ENCODE data around the gene MFNG. TPM values are rescaled to one million over a fixed set of nuclear protein-coding genes. Genes with fewer than 3 reads are reported as not detected.

Gene MFNG
- total RNA-seq, 1 donor from 2014 or later, result not detected

GRCh38 chr22:37487571-37487970 lies 1.4 kb upstream of the MFNG start:
- no peak overlapping the region for H3K4me3 ChIP-seq (ENCODE audit: low read depth, low read length)
- TF ChIP-seq, protein P1, sequence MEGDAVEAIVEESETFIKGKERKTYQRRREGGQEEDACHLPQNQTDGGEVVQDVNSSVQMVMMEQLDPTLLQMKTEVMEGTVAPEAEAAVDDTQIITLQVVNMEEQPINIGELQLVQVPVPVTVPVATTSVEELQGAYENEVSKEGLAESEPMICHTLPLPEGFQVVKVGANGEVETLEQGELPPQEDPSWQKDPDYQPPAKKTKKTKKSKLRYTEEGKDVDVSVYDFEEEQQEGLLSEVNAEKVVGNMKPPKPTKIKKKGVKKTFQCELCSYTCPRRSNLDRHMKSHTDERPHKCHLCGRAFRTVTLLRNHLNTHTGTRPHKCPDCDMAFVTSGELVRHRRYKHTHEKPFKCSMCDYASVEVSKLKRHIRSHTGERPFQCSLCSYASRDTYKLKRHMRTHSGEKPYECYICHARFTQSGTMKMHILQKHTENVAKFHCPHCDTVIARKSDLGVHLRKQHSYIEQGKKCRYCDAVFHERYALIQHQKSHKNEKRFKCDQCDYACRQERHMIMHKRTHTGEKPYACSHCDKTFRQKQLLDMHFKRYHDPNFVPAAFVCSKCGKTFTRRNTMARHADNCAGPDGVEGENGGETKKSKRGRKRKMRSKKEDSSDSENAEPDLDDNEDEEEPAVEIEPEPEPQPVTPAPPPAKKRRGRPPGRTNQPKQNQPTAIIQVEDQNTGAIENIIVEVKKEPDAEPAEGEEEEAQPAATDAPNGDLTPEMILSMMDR (conservative IDR thresholded peaks at IDR 0.05; ENCODE audit: low read depth, low read length), result no peak
- no peak for DNase-seq (ENCODE audit: low read depth)

DNA sequence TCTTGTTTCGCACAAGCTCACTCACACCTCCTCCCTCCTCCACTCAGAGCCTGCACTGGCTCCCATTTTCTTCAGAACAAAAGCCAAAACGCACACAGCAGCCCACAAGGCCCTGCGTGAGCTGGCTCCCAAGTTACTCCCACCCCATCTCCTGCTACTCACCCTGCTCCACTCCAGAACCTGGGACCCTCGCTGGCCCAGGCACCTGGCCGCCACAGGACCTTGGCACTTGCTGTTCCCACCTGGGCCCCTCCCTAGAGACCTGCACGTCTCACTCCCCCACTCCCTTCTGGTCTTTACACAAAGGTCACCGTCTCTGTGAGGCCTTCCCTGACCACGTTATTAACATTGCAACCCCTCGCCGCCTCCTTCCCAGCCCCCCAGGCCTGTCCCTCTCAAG lies 945 bp upstream of the MFNG start:
- DNase-seq (ENCODE audit: low read depth), result no peak
- H3K4me3 ChIP-seq (ENCODE audit: low read depth, low read length), result no peak overlapping the region
- TF ChIP-seq, protein P1 (conservative IDR thresholded peaks at IDR 0.05; ENCODE audit: low read depth, low read length), result no peak

GRCh38 chr22:37485395-37486223 lies 575 bp downstream of the MFNG start:
- H3K4me3 ChIP-seq (ENCODE audit: low read depth, low read length), result no peak overlapping the region
- TF ChIP-seq, protein P1 (conservative IDR thresholded peaks at IDR 0.05; ENCODE audit: low read depth, low read length), result no peak
- DNase-seq (ENCODE audit: low read depth), result no peak

GRCh38 chr22:37484480-37485394 lies 1.4 kb downstream of the MFNG start:
- TF ChIP-seq, protein P1 (conservative IDR thresholded peaks at IDR 0.05; ENCODE audit: low read depth, low read length), result no peak
- H3K4me3 ChIP-seq (ENCODE audit: low read depth, low read length), result no peak overlapping the region
- DNase-seq (ENCODE audit: low read depth), result no peak

DNA sequence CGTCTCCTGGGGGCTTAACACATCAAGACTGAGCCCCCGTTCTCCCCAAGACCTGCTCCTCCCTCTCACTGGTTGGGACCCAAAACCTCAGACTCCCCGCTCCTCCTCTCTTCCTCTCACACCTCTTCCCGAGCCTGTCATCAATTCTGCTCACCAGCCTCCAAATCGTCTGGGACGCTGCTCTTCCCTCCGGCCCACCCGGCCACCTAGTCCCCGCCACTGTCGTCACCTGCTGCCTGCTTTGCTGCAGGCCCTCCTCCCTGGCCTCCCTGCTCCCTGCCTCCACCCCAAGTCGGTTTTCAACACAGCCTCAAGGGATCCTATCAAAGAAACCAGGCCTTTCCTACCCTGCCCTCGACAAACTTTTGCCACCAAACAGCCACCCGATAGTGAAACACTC lies 3.1 kb downstream of the MFNG start:
- no peak overlapping the region for H3K4me3 ChIP-seq (ENCODE audit: low read depth, low read length)
- DNase-seq (ENCODE audit: low read depth), result no peak
- TF ChIP-seq, protein P1 (conservative IDR thresholded peaks at IDR 0.05; ENCODE audit: low read depth, low read length), result no peak

GRCh38 chr22:37482244-37482643 lies 3.9 kb downstream of the MFNG start:
- TF ChIP-seq, protein P1 (conservative IDR thresholded peaks at IDR 0.05; ENCODE audit: low read depth, low read length), result no peak
- no peak for DNase-seq (ENCODE audit: low read depth)
- no peak overlapping the region for H3K4me3 ChIP-seq (ENCODE audit: low read depth, low read length)

Measured in epithelial cell of proximal tubule (primary cell).